HG03064 (cell line): ENCODE results near the gene TIPRL.
"Not testable (repeated sequence)": the region's sequence is repeated elsewhere in the genome, so short reads cannot be mapped to it uniquely, and the experiment has no call there.

Source experiments
- ATAC-seq: cut with Tn5 transposase; IDR thresholded peaks from one replicate; pipeline ENCODE4 v1.9.1; 2021; ENCODE audit warnings: low read depth; ENCODE audit not compliant: unreplicated experiment

Gene TIPRL

DNA sequence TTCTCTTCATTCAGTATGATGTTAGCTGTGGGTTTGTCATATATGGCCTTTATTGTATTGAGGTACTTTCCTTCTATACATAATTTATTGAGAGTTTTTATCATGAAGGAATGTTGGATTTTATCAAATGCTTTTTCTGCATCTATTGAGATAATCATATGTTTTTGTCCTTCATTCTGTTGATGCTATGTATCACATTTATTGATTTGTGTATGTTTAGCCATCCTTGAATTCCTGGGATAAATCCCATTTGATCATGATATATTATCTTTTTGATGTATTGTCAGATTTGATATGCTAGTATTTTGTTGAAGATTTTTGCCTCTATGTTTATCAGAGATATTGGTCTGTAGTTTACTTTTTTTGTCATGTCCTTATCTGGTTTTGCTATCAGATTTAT, 21.1 kb upstream of the TIPRL start:
- ATAC-seq, result no peak

DNA sequence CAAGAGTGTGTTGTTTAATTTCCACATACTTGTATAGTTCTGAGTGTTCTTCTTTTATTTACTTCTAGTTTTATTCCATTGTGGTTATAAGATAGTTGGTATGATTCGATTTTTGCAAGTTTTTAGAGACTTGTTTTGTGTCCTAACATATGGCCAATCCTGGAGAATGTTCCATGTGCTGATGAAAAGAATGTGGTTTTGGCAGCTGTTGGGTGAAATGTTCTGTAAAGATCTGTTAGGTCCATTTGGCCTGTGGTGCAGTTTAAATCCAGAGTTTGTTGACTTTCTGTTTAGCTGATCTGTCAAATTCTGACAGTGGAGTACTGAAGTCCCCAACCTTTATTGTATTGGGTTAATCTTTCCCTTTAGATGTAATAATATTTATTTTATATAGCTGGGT, 19.5 kb upstream of the TIPRL start:
- ATAC-seq, result no peak

DNA sequence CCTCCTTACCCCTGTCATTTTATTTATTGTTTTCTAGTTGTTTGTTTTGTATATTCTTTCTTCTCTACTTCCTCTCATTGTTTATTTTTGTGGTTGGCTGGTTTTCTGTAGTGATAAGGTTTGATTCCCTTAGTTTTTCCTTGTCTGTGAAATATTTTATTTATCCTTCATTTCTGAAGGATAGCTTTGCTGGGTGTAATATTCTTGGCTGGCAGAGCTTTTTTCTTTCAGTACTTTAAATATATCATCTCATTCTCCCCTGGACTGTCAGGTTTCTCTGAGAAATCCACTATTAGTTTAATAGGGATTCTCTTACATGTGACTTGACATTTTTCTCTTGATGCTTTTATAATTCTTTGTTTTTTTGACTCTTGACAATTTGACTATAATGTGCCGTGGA, 18.8 kb upstream of the TIPRL start:
- ATAC-seq, result no peak

DNA sequence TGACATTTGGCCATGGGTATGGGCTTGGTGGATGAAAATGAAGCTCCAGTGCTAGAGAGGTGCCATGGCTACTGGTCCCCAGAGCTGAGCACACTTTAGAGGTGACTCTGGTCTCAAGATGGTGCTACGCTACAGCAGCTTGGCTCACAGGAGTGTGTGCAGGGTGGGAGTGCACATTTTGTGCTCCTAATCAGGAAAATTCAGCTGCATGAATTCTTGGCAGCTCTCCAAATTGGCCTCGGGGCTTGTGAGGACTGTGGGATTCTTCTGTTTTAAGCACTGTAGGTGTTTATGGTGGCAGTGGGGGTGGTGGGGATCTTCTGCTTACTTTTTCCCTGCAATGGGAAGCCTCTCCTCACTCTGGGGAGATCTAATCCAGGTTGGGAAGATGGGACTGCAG, 17.3 kb upstream of the TIPRL start:
- no peak for ATAC-seq

DNA sequence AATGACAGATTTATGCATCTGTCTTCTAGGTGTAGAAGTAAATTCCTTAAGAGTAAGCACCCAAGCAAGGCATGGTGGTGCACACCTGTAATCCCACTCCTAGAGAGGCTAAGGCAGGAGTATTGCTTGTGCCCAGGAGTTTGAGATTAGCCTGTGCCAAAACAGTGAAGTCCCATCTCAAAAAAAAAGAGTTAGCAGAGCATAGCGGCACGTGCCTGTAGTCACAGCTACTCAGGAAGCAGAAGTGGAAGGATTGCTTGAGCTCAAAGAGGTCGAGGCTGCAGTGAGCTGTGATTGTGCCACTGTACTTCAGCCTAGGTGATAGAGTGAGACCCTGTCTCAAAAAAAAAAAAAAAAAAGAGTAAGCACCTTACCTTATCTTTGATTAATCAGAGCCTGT, 15.1 kb upstream of the TIPRL start:
- no peak for ATAC-seq

DNA sequence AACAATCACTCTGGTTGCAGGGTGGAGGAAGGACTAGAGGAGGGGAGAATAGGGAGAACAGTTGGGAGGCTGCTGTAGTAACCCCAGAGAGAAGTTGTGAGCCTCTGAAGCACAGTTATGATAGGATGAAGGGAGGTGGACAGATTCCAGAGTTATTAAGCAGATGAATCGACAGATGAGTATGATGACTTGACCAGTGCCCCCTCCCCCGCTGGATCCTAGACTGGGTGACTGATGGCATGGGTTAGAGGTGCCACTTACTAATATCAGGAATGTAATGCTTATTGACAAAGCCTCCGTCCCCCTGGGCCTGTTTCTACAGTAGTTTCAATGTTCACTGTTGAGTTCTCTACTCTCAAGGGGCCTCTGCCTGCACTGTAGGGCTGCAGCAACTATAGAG, 14.0 kb upstream of the TIPRL start:
- no peak for ATAC-seq

DNA sequence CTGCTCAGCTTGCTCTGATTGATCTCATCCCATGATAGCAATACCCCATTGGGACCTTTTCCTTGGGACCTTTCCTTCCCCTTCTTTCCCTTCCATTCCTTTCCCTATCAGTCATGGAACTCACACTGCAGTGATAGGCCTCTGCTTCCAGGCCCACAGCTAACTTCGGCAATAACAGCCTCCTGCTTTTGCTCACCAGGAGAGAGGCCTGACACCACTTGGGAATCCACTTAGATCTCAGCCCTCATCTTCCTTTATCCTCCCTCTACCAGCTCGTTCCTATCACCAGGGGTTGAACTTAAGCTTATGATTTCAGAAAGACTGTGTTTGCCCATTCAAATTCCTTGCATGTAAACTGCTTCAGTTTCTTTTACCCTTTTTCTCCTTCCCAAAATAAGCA, 11.0 kb upstream of the TIPRL start:
- ATAC-seq, result no peak

DNA sequence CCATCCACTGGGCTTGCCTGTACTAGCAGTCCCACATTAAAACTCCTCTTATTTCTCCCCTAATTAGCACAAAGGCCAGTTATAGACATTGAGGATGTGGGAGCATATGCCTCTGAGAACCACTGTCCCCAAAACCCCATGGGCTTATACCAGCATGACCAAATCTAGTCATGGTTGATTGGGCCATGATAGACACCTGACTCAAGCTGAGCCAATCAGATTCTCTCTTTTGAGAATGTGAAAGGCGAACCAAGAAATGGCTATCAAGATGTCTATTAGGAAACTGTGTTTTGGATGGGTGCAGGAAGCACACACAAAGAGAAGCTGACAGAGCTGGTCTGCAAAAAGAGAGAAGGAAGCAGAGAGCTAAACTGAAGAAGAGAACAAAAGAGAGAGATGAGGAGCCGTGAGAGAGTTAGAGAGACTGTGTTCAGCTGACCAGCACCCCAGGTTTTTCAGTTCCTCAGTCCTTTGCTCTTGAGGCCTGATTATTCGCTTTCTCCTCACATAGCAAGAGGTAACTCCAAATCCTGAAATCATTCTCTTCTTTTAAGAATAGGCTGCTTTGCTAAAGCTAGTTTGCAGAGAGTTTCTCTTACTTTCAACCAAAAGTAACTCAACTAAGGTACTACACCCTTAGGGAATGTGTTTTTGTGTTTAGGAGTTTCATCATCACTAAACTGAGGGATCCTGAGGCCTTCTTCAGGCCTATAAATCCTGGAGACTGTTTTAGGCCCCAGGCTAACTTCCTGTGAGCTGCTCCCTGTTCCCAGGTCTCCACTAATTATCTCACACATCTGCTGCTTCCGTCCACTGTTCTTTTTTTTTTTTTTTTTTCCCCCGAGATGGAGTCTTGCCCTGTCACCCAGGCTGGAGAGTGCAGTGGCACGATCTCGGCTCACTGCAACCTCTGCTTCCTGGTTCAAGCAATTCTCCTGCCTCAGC, 7.9 kb upstream of the TIPRL start:
- peak; percentile 73 for ATAC-seq

DNA sequence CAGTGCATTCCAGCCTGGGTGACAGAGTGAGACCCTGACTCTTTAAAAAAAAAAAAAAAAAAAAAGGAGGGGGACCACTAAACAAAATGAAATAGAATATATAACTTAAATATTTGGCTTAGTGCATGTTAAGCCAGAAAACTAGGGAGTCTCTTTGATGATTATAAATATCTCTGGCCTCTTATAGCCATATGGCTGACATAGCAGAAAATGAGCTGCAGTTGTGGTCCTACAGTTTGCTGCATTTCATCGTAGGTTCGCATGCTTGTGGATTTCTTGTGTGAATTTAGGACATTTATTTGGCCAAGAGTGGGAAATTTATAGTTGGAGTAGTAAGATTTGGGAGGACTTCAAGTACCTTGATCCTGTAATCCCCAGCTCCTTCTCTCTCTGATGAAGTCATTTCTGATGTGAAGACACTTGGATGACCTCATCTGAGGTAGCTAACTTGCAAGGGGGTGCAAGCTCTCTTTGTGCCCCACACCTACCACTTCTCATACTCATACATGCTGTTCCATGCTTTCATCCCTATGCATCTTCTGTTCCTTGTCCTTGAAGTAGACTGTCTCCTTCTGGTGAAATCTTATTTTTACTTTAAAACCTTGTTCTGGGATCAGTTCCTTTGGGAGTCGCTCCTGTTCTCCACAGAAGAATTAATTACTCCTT, 6.4 kb upstream of the TIPRL start:
- no peak for ATAC-seq

DNA sequence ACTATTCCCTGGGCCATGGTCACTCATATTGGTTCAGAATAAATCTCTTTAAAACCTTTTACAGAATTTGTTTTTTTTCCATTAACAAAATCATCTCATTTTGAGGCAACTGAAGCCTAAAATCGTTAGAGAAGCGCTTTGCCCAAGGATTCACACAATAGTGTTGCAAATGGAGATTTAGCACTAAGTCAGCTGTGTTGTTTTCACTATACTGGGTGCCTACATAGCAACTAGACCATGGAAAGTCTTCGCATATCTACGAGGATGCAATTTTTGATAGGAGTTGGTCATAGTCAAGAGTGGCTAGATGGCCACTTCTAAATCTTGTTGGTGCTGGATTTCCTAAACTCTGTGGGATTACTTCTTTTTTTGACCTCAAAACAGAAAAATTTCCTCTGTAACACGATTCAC, 530 bp upstream of the TIPRL start:
- no peak for ATAC-seq

DNA sequence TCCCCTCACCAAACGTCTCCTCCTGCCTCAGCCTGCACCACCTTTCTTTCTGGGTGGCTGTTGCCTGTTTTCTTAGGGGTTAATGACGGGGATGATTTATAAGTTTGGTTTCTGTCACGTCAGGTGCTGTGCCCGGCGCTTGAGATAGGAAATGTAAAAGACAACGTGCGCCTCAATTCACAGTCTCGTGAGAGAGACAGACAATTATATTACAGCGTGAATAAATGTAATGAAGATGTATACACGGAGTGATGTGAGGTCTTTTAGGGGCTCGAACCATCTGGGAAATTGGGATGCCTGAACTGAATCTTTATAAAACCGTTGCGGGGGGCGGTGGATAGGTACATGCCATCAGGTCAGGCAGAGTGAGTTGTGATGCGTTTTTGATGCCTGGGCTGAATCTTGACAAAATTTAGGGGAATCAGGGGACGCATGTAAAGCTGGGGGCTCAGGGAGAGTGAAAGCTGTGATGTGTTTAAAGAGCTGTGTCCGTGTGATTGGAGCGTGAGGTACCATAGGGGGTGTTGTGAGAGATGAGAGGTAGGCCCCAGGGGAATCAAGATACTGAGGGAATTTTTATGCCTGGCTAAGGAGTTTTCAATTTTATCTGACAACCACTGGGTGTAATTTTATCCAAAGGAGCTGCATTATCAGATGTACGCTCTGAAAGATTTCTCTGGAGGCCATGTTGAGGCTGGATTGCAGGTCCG, 831 bp downstream of the TIPRL start:
- ATAC-seq, result no peak

DNA sequence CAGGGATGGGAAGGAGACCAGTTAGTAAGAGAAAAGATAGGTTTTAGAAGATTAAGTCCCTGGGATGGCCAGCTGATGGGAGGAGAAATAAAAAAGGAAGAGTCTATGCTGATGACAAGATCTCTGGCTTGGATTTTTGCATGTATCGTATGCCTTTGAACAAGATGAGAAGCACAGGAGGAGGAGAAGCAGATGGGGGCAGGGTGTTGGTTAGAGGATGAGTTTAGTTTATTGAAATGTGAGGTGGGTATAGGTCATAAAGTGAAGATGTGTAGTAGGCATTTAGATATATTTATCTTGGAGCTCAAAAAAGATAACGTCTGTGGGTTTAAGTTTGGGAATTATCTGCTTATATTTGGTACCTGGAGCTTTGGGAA, 1.4 kb downstream of the TIPRL start:
- ATAC-seq, result no peak

DNA sequence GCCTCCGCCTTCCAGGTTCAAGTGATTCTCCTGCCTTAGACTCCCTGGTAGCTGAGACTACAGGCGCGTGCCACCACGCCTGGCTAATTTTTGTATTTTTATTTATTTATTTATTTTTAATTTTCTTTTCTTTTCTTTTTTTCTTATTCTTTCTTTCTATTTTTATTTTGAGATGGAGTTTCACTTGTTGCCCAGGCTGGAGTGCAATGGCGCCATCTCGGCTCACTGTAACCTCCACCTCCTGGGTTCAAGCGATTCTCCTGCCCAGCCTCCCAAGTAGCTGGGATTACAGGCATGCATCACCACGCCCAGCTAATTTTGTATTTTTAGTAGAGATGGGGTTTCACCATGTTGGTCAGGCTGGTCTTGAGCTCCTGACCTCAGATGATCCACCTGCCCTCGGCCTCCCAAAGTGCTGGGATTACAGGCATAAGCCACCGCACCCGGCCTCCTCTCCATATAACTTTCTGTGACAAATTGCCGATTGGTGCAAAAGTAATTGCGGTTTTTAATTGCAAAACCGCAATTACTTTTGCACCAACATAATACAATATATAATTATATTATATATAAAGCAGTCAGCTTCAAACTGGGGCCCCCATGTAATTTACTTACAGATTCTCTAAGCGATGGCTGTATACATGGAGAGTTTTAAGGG, 2.4 kb downstream of the TIPRL start:
- ATAC-seq, result not testable (repeated sequence)

DNA sequence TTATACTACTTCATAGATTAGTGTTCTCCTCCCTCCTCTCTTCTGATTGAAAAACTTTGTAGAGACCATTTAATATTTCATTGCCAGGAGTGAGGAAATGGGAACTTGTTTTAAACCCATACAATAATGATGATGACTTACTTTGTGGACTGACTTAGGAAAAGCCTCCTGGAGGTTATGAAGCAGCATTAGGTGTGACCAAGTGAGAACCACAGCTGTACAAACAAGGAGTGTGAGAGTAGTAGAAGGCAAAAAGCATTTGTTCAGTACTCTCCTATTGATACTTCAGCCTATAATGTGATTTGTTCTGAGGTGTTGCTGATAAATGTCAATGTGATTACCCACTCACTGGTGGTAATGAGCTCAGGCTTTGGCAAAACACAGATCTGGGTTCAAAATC, 8.4 kb downstream of the TIPRL start:
- ATAC-seq, result no peak

DNA sequence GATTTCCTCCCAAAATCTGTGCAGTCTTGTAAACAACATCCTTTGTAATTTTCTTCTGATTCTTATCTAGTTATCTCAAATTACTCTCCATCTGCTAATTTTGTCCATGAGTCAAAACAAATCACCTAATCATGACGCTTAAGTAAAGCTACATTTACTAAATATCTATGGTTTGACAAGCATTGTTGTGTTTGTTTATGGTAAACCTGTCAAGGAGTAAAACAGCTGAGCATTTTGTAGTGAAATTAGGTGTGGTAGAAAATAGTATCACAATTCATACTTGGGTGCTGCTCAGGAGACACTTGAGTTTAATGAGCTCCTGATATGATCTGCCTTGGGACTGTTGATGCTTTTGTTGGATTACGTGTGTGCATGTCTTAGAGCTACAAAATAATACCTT, 11.6 kb downstream of the TIPRL start:
- ATAC-seq, result no peak

DNA sequence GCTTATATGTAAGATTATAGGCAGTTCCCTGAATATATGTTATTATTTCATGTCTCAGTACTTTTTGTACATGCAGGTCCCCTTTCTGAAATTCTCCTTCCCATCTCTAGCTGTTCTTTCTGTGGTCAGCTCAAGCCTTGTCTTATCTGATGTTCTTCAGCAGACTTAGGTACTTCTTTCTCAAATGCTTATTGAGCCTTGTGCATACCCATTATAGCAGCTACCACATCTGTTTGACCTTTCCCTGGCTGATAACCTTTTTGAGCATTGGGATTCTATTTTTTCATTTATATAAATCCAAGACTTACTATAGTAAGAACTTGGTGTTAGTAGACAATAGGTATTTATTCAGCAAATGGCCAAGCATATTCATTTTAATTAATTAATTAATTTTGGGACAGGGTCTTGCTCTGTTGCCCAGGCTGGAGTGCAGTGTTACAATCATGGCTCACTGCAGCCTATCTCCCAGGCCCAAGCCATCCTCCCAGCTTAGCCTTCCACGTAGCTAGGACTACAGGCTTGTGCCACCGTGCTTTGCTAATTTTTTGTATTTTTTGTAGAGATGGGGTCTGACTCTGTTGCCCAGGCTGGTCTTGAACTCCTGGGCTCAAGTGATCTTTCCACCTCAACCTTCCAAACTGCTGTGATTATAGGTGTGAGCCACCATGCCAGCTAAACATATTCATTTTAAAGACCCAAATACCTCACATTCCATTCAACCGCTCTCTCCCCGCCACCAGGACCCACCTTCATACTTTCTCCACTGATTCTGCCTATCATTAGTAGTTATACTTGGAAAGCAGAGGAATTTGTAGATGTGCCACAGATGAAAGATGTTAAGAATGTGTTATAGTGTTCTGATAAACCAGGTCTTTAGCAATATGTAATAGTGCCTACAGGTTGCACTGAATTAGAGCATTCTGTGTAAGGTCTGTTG, 16.7 kb downstream of the TIPRL start:
- ATAC-seq, result no peak

DNA sequence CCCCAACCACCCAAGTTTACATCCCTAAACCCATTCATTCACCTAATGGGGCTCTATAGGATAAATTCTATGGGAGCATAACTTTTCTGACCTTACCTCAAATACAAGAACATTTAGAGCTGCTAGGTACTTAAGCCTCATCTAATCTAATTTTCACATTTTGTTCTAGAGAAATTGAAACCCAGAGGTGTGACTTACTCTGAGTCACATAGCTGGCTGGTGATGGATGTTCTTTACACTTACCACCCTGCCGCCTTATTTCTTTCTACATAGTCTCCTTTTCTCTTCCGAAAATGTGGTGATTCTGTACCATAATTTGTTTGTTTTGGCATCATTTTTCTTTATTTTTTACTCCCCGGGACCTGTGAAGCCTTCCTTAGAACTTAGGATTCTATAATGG, 20.3 kb downstream of the TIPRL start:
- ATAC-seq, result no peak

DNA sequence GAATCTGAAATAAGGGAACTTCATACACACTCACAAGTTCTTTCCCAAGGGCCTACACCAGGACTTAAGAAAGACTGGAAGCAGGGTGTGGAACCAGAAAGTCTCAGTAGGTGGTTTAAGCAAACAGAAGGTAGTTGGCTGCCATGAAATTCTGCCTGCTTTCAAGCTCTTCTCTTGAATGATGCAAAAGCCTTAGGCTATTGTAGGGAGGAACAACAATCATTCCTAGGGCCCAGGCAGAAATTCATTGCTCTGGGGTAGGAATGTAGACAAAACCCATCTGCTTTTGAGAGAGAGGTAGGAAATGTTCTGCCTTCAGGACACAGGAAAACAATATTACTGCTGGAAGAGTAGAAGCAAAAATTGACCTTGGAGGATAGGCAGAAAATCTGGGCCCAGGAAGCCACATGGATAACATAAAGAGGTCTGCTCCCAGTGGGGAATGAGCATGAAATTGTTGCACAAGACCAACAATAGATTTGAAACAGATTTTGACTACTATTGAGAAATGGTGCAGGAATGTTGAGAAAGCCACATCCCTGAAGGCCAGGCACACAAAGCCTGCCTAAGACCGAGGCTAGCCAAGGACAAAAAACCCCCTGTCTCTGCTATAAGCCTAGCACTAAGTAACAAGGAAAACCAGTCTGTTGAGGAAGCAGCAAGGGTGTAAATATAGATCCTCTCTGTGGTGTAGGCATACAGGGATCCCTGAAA, 24.3 kb downstream of the TIPRL start:
- ATAC-seq, result no peak

DNA sequence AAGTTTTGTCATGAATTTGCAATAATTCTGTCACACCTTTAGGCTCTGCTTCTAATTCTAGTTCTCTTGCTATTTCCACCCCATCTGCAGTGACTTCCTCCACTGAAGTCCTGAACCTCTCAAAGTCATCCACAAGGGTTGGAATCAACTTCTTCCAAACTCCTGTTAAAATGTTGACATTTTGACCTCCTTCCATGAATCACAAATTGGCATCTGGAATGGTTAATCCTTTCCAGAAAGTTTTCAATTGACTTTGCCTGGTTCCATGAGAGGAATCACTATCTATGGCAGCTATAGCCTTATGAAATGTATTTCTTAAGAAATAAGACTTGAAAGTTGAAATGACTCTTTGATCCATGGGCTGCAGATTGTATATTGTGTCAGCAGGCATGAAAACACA, 27.3 kb downstream of the TIPRL start:
- no peak for ATAC-seq
